ENCODE data around the gene PCBP3. TPM values are rescaled to one million over a fixed set of nuclear protein-coding genes. Genes with fewer than 3 reads are reported as not detected.
"Not testable (repeated sequence)": the region's sequence is repeated elsewhere in the genome, so short reads cannot be mapped to it uniquely, and the experiment has no call there.

Gene PCBP3
- total RNA-seq, 1 experiment from 2014 or later, result not detected

- Histone ChIP-seq H3K79me2 (ENCODE audit: low read depth) (no peaks in the 10 kb centered on the region), H3K4me3 (no peak overlapping the region), H3K9me3 (ENCODE audit: insufficient read depth, low read depth) (no peaks in the 10 kb centered on the region), H4K20me1 (ENCODE audit: insufficient read depth) (no peaks in the 10 kb centered on the region), H3K27me3 (ENCODE audit: insufficient read depth, low read depth) (peaks cover 71% of the 10 kb centered on the region), H3K27ac (no peak overlapping the region), H3K4me2 (no peak overlapping the region), H3K36me3 (ENCODE audit: low read depth) (no peaks in the 10 kb centered on the region), H3K9me2 (ENCODE audit: insufficient read depth) (no peaks in the 10 kb centered on the region), H3F3A (ENCODE audit: insufficient read depth, low read depth) (no peaks in the 10 kb centered on the region), H2AFZ (no peak overlapping the region), H3K4me1 (replicated peaks; ENCODE audit: insufficient read depth) (no peaks in the 10 kb centered on the region)
- POLR2A ChIA-PET (ENCODE audit: unreplicated experiment), result no interaction called here
- DNase-seq, result no peak
- CTCF ChIA-PET, result no interaction called here
- intact Hi-C loops (cut with micrococcal nuclease; ENCODE audit: unreplicated experiment), result no loop called here
- BruUV-seq (replicated peaks), result no TSS peak
- TF ChIP-seq CTCF (conservative IDR thresholded peaks at IDR 0.05), result no peak
- no peak for TF ChIP-seq EZH2 (IDR thresholded peaks at IDR 0.05; ENCODE audit: low read depth)
Measured at GRCh38 chr21:45611296-45611695, 32.2 kb upstream of the PCBP3 start.

- no peak overlapping the region for H3K27ac ChIP-seq
- no peaks in the 10 kb centered on the region for H3F3A ChIP-seq (ENCODE audit: insufficient read depth, low read depth)
- H2AFZ ChIP-seq, result no peak overlapping the region
- ChIA-PET POLR2A (ENCODE audit: unreplicated experiment) (no interaction called here), CTCF (no interaction called here)
- intact Hi-C loops (cut with micrococcal nuclease; ENCODE audit: unreplicated experiment), result no loop called here
- DNase-seq, result no peak
- no peaks in the 10 kb centered on the region for H3K4me1 ChIP-seq (replicated peaks; ENCODE audit: insufficient read depth)
- BruUV-seq (replicated peaks), result no TSS peak
- no peaks in the 10 kb centered on the region for H3K36me3 ChIP-seq (ENCODE audit: low read depth)
- TF ChIP-seq EZH2 (IDR thresholded peaks at IDR 0.05; ENCODE audit: low read depth), result no peak
- no peak for TF ChIP-seq CTCF (conservative IDR thresholded peaks at IDR 0.05)
- no peaks in the 10 kb centered on the region for H3K9me2 ChIP-seq (ENCODE audit: insufficient read depth)
- H3K79me2 ChIP-seq (ENCODE audit: low read depth), result no peaks in the 10 kb centered on the region
- no peak overlapping the region for H3K4me2 ChIP-seq
- H3K9me3 ChIP-seq (ENCODE audit: insufficient read depth, low read depth), result no peaks in the 10 kb centered on the region
- peaks cover 72% of the 10 kb centered on the region for H3K27me3 ChIP-seq (ENCODE audit: insufficient read depth, low read depth)
- H3K4me3 ChIP-seq, result no peak overlapping the region
- no peaks in the 10 kb centered on the region for H4K20me1 ChIP-seq (ENCODE audit: insufficient read depth)
Measured at GRCh38 chr21:45611939-45612664, 31.4 kb upstream of the PCBP3 start.

- H3K9me3 ChIP-seq (ENCODE audit: insufficient read depth, low read depth); H3K4me2 ChIP-seq; H3K79me2 ChIP-seq (ENCODE audit: low read depth); H3K27ac ChIP-seq; intact Hi-C loops (cut with micrococcal nuclease; ENCODE audit: unreplicated experiment); H2AFZ ChIP-seq; H4K20me1 ChIP-seq (ENCODE audit: insufficient read depth); BruUV-seq (replicated peaks); POLR2A ChIA-PET (ENCODE audit: unreplicated experiment); H3F3A ChIP-seq (ENCODE audit: insufficient read depth, low read depth); DNase-seq; H3K36me3 ChIP-seq (ENCODE audit: low read depth); CTCF ChIA-PET; H3K4me3 ChIP-seq; H3K9me2 ChIP-seq (ENCODE audit: insufficient read depth); H3K4me1 ChIP-seq (replicated peaks; ENCODE audit: insufficient read depth): not testable (repeated sequence)
- H3K27me3 ChIP-seq (ENCODE audit: insufficient read depth, low read depth), result peaks cover 69% of the 10 kb centered on the region
Measured at GRCh38 chr21:45612665-45613019, 30.9 kb upstream of the PCBP3 start.

- H3K27me3 ChIP-seq (ENCODE audit: insufficient read depth, low read depth), result peaks cover 66% of the 10 kb centered on the region
- H3K79me2 ChIP-seq (ENCODE audit: low read depth), result no peaks in the 10 kb centered on the region
- no peak overlapping the region for H2AFZ ChIP-seq
- no peaks in the 10 kb centered on the region for H4K20me1 ChIP-seq (ENCODE audit: insufficient read depth)
- no peak overlapping the region for H3K4me2 ChIP-seq
- TF ChIP-seq CTCF (conservative IDR thresholded peaks at IDR 0.05), result no peak
- TF ChIP-seq EZH2 (IDR thresholded peaks at IDR 0.05; ENCODE audit: low read depth), result no peak
- ChIA-PET CTCF (no interaction called here), POLR2A (ENCODE audit: unreplicated experiment) (no interaction called here)
- H3K36me3 ChIP-seq (ENCODE audit: low read depth), result no peaks in the 10 kb centered on the region
- H3K4me3 ChIP-seq, result no peak overlapping the region
- H3K9me3 ChIP-seq (ENCODE audit: insufficient read depth, low read depth), result no peaks in the 10 kb centered on the region
- no peaks in the 10 kb centered on the region for H3F3A ChIP-seq (ENCODE audit: insufficient read depth, low read depth)
- DNase-seq, result no peak
- H3K9me2 ChIP-seq (ENCODE audit: insufficient read depth), result no peaks in the 10 kb centered on the region
- H3K27ac ChIP-seq, result no peak overlapping the region
- no peaks in the 10 kb centered on the region for H3K4me1 ChIP-seq (replicated peaks; ENCODE audit: insufficient read depth)
- intact Hi-C loops (cut with micrococcal nuclease; ENCODE audit: unreplicated experiment), result no loop called here
- no TSS peak for BruUV-seq (replicated peaks)
Measured at GRCh38 chr21:45613396-45613795, 30.1 kb upstream of the PCBP3 start.
